Midbrain (tissue), 1 donor: ENCODE measurements around the gene TPGS1.

Experiments
- DNase-seq: peaks from one replicate; lab custom pipeline; 2025; lab: John Stamatoyannopoulos, UW

The TPGS1 gene

DNA sequence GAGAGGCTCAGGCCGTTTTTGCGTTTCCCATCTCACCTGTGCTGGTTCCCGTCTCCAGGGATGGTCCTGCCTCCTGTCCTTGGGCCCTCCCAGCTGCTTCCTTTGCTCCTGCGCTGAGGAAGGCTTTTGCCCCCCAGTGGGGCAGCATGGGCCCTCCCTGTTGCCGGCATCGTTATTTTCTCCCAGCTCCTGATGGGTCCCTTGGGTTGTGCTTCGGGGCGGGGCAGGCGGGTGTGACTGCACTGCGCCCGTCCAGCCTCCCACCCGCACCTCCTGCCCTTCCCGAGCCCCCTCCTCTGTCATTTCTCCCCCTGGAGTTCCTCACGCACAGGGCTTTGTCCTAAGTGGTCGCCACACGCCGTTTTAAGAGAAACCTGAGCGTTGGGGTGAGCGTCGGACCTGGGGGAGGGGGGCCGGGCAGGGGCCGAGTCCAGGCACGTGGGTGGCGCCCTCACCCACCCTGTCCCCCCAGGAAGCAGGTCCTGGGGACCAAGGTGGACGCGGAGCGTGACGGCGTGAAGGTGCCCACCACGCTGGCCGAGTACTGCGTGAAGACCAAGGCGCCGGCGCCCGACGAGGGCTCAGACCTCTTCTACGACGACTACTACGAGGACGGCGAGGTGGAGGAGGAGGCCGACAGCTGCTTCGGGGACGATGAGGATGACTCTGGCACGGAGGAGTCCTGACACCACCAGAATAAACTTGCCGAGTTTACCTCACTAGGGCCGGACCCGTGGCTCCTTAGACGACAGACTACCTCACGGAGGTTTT lies 33.8 kb downstream of the TPGS1 start:
- no peak for DNase-seq

GRCh38 chr19:541699-542098 lies 34.4 kb downstream of the TPGS1 start:
- no peak for DNase-seq

DNA sequence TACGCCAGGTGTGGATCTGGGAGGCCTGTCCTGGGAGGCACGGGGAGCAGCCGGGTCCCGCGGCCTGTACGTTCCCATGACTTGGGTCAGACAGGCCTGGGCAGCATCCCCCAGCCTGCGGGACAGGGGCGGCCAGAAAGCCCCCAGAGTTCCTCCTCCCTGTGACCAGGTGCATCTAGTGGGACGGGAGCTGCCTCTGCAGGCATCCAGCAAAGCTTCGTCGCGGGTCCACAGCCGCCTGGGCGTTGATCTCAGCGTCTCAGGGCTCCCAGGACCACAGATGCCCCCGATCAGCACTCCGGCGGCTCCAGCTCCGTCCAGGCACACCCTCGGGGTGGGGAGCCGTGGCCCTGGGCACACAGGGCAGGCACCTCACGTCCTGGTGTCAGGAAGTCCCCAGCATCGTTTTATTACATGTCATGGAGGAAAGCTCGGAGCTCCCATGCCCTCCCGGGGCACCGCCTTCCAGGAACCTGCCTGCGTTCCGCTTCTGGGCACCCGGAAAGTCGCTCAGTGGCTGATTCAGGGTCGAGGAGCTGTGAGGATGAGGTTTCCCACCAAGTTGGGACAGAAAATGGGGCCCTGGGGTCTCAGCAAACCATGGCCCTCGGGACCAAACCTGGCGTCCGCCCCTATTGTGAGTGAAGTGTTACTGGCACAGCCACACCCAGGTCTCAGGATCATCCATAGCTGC lies 35.0 kb downstream of the TPGS1 start:
- no peak for DNase-seq

DNA sequence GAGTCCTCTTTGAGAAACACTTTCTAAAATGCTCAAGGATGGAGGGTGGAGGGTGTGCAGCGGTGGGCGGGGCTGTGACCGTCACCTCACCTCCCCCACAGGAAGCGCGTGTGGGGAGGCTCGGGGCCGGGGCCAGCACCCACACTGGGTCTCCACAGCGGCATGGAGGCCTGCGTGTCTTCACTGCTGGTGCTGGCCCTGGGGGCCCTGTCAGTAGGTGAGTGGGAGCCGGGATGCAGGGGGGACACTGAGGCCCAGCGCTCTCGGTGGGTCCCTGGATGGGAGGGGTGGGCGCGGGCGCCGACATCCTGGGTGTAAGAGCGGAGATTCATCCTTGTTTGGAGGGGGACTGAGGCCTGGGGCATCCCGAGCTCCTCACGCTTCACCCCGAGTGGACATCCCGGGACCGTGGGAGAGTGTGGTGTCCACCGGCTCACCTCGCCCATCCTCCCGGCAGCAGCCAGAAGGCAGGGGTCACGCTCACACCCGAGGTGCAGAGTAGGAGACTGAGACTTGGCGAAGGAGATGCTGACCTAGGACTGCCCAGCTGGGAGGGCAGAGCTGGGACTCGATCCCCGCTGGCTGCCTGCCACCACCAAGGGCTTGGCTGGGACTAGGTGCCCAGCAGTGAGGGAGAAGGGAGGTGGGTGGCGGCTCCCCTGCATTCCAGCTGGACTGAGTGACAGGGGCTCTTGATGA lies 36.8 kb downstream of the TPGS1 start, which contains the start of gene GZMM:
GZMM (plus strand) TSS at position 144 of the 699 bp plus-strand sequence; CDS start at position 163, 19 bp downstream.
- DNase-seq = no peak

GRCh38 chr19:547117-547516 lies 39.8 kb downstream of the TPGS1 start:
- no peak for DNase-seq

GRCh38 chr19:547836-548720 lies 40.8 kb downstream of the TPGS1 start:
- DNase-seq = no peak

DNA sequence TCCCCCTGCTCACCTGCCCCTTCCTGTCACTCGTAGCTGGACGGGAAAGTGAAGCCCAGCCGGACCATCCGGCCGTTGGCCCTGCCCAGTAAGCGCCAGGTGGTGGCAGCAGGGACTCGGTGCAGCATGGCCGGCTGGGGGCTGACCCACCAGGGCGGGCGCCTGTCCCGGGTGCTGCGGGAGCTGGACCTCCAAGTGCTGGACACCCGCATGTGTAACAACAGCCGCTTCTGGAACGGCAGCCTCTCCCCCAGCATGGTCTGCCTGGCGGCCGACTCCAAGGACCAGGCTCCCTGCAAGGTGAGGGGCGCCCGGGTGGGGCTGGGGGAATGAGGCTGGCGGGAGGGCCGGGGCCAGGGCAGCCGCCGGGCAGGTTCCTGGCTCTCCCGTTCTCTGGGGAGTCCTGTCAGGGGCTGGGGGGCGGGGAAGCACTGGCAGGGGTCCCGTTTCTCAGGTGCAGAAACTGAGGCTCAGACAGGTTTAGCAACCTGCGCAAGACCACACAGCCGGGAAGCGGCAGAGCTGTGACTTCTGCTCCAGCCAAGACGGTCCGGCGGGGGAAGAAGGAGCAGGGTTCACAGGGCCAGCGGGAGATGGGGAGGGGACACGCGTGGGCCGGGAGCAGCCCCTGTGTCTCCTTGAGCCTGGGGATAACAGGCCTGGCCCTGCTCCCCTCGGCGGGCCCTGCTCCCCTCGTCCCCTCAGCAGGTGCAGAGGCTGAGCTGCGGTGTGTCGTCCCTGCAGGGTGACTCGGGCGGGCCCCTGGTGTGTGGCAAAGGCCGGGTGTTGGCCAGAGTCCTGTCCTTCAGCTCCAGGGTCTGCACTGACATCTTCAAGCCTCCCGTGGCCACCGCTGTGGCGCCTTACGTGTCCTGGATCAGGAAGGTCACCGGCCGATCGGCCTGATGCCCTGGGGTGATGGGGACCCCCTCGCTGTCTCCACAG lies 41.9 kb downstream of the TPGS1 start:
- DNase-seq = no peak

- DNase-seq = no peak
These were observed 47.5 kb downstream of the TPGS1 start for GRCh38 chr19:554817-555216.

DNA sequence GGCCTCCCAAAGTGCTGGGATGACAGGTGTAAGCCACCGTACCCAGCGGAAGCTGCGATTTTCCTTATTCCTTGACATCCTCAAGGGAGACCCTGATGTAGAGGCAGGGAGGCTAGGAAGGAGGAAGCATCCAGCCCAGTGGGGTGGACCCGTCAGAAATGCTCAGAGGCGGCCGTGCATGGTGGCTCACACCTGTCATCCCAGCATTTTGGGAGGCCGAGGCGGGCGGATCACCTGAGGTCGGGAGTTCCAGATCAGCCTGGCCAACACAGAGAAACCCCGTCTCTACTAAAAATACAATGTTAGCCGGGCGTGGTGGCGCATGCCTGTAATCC lies 48.1 kb downstream of the TPGS1 start:
- no peak for DNase-seq

GRCh38 chr19:556611-557382 lies 49.5 kb downstream of the TPGS1 start:
- no peak for DNase-seq

- peak; percentile 49 for DNase-seq
These were observed 51.6 kb downstream of the TPGS1 start for GRCh38 chr19:558770-559439.

DNA sequence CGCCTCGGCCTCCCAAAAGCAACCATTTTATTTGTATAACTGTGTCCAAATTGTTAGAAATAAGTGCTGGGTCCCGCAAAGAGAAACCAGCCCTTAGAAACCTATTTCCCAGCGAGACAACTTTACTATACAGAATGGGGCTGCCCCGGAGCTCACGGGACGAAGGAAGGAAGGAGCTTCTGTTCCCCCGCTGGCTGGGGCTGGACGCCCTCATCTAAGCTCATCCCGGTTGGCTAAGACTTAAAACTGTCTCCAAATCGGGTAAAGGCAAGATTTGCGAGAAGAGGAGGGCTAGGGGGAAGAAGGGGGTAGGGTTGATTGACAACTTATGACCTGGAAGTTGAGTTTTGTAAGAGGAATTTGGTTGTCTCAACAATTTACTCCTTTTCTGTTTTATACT lies 52.8 kb downstream of the TPGS1 start:
- no peak for DNase-seq

- DNase-seq = no peak
These were observed 59.1 kb downstream of the TPGS1 start for GRCh38 chr19:566403-566802.

- DNase-seq = no peak
These were observed 59.5 kb downstream of the TPGS1 start for GRCh38 chr19:566844-567243.

- no peak for DNase-seq
These were observed 60.1 kb downstream of the TPGS1 start for GRCh38 chr19:567296-567900.
